Activated gamma-delta T cell treated with Interleukin-2 at 50 U/mL for 16 hours (primary cell): Measurements from ENCODE around the gene COL6A2.
"Not testable (repeated sequence)": the region's sequence is repeated elsewhere in the genome, so short reads cannot be mapped to it uniquely, and the experiment has no call there.

Source experiments
- DNase-seq: peaks from one replicate; pipeline ENCODE4 v3.0.0-alpha.2; 2020

The COL6A2 gene

GRCh38 chr21:46095083-46095719, 2.7 kb upstream of the COL6A2 start:
- DNase-seq = no peak

GRCh38 chr21:46095814-46096595, 1.9 kb upstream of the COL6A2 start:
- no peak for DNase-seq

DNA sequence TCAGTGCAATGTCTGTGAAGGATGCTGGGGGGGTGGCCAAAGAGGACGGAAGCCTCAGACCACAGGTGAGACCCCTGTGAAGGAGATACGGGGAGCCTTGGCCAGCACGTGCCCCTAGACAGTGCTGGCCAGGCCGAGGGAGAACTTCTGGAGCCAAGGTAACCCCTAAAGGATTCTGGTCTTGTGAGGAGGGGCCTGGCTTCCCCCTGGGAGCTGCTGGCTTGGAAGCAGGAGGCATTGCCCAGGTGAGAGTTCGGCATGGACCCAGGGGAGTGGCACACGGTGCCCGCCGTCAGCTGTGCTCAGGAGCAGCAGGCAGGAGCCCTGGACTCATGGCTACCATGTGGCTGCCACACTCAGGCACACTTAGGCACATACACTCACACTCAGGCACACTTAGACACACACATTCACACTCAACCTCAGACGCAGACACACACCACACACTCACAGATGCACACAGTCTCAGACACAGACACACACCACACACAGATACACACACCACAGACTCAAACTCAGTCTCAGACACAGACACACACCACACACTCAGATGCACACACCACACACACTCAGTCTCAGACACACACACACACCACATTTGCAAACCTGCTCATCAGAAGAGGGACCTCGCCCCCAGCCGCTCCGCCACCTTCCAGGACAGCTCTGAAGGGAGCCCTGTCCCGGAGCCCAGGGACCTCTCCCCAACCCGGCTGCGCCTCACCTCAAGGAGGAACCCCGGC, 1.1 kb upstream of the COL6A2 start:
- DNase-seq = no peak

DNA sequence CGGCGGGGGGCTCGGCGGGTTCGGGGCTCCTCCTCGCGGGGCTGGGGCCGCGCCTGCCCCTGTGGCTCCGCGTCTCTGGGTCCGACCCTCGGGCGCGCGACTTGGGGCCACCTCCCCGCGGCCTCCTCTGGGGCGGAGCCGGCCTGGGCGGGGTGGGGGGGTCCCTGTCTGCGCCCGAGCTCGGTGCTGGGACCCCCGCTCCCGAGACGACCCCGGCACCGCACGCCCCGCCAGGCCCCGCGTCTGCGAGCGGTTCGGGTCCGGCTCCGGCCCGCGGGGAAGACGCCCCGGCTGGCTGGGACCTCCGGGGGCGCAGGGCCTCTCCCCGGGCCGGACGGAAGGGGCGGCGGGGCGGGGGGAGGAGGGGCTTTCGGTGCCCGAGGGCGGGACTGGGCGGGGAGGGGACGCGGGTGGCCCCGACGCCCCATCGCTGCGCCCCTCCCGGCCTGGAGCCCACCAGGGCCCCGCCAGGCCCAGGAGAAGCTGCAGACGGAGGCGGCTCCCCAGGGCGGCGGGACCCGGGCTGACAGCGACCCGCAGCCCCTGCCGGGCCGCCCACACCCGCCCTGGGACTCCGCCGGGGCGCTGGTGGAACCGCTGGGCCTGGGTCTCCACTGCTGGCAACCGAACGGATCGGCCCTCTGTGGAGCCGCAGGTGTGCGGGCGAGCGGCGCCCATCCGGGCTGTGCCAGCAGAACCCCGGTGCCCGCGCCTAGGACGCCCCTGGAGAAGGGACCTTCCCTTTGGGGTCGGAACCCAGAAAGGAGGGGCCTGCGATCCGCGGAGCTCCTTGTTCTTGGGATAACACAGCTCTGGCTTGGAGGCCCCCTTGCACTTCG, 610 bp downstream of the COL6A2 start:
- no peak for DNase-seq

- DNase-seq = no peak
These were observed 1.6 kb downstream of the COL6A2 start for GRCh38 chr21:46099476-46099875.

GRCh38 chr21:46100020-46100419, 2.1 kb downstream of the COL6A2 start:
- DNase-seq = no peak

DNA sequence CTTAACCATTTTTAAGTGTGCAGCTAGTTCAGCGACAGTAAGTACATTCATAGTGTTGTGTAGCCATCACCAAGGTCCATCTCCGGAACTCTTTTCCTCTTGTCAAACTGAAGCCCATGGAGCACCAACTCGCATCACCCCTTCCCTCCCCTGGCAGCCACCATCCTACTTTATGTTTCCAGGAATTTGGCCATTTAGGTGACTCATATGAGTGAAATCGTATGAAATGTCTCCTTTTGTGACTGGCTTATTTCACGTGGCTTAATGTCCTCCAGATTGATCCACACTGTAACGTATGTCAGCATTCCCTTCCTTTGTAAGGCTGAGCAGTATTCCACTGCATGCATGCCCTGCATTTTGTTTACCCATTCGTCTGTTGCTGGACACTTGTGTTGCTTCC, 2.5 kb downstream of the COL6A2 start:
- DNase-seq = no peak

- DNase-seq = no peak
These were observed 3.0 kb downstream of the COL6A2 start for GRCh38 chr21:46100906-46101305.

DNA sequence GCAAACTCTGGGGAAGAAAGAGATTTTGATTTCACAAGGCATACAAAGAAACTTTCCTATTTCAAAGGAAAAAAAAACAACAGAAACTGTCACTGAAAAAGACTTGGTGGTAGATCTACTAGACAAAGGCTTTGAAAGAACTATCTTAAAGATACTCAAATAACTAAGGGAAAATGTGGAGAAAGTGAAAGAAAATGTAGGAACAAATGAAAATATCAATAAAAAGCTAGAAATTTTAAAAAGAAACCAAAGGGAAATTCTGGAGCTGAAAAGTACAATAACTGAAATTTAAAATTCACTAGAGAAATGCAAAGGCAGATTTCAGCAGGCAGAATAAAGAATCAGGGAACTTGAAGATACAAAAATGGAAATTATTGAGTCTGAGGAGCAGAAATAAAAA, 6.2 kb downstream of the COL6A2 start:
- DNase-seq = no peak

- not testable (repeated sequence) for DNase-seq
These were observed 9.5 kb downstream of the COL6A2 start for GRCh38 chr21:46107376-46107775.

GRCh38 chr21:46108827-46109312, 11.0 kb downstream of the COL6A2 start:
- peak; percentile 2 for DNase-seq

- peak; percentile 1 for DNase-seq
These were observed 11.7 kb downstream of the COL6A2 start for GRCh38 chr21:46109313-46110221.

- DNase-seq = no peak
These were observed 12.7 kb downstream of the COL6A2 start for GRCh38 chr21:46110499-46111192.

DNA sequence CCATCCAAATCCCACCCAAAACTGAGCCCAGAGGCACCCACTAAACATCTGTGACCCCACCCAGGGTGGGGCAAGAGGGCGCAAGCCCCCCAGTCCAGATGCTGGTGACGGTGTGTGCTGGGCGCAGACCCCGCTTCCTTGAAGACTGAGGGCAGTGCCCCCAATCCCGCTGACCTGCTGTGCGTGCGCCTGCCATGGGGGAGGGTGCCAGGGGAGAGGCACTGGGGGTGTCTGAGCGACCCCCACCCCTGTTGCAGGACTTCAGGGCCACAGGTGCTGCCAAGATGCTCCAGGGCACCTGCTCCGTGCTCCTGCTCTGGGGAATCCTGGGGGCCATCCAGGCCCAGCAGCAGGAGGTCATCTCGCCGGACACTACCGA, 13.3 kb downstream of the COL6A2 start:
- DNase-seq = peak; percentile 2

DNA sequence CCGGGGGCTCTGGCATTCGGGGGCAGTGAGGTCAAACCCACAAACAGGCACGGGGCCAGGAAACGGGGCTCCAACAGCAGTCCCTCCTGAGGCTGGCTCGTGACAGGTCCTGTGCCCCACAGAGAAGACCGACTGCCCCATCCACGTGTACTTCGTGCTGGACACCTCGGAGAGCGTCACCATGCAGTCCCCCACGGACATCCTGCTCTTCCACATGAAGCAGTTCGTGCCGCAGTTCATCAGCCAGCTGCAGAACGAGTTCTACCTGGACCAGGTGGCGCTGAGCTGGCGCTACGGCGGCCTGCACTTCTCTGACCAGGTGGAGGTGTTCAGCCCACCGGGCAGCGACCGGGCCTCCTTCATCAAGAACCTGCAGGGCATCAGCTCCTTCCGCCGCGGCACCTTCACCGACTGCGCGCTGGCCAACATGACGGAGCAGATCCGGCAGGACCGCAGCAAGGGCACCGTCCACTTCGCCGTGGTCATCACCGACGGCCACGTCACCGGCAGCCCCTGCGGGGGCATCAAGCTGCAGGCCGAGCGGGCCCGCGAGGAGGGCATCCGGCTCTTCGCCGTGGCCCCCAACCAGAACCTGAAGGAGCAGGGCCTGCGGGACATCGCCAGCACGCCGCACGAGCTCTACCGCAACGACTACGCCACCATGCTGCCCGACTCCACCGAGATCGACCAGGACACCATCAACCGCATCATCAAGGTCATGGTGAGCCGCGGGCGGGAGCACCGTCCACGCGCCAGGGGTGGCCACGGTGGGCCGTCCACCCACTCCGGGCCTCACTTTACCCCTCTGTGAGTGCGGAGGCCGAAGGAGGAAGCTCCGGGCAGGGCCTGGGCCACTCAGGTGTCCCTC, 14.2 kb downstream of the COL6A2 start:
- peak; percentile 2 for DNase-seq

DNA sequence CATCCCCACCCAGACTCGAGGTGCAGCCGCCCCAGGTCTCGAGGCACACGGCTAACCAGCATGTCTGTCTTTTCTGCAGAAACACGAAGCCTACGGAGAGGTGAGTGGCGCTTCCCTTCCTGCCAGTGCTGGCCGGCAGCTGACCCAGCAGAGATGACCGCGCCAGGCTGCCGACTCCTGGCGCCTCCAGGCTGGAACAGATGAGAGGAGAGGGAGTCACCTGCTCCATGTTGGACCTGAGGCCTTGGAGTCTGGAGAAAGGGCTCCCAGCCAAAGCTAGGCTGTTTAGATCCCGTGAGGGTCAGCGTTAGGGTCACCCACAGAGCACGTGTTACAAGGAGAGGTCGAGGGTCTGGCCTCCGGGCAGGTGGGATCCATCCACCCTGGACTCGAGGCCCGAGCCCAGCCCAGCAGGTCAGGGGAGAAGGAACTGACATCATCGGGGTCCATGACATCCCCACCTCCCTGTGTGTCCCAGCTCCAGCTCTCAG, 14.9 kb downstream of the COL6A2 start:
- DNase-seq = peak; percentile 2

- DNase-seq = peak; percentile 1
These were observed 15.7 kb downstream of the COL6A2 start for GRCh38 chr21:46113497-46114176.

- DNase-seq = peak; percentile 1
These were observed 17.1 kb downstream of the COL6A2 start for GRCh38 chr21:46114963-46115362.
